ENCODE results near the gene ZNF383. TPM values are rescaled to one million over a fixed set of nuclear protein-coding genes. Genes with fewer than 3 reads are reported as not detected.

Gene ZNF383
- total and polyA plus RNA-seq, 2 donors (not counting 1 experiment from before 2014, with no cell fraction given) = 7.9 to 42.2 TPM

Other genes starting within 250 kb of the ZNF383 start
- gene ZNF420, start 139.8 kb upstream of the ZNF383 start, total RNA-seq = 17.4 and 24.9 TPM in 2 replicates
- 7.7 and 10.4 TPM in 2 replicates for gene ZNF420, start 139.8 kb upstream of the ZNF383 start, polyA plus RNA-seq
- 20.0 and 22.0 TPM in 2 replicates for gene ZNF585A, start 45.5 kb upstream of the ZNF383 start, total RNA-seq
- 12.2 and 15.2 TPM in 2 replicates for gene ZNF585A, start 45.5 kb upstream of the ZNF383 start, polyA plus RNA-seq
- gene ZNF585B, start 7.7 kb upstream of the ZNF383 start, total RNA-seq = 37.4 and 39.2 TPM in 2 replicates
- 10.1 and 13.6 TPM in 2 replicates for gene ZNF585B, start 7.7 kb upstream of the ZNF383 start, polyA plus RNA-seq
- 9.0 and 11.4 TPM in 2 replicates for gene ZNF527, start 152.9 kb downstream of the ZNF383 start, total RNA-seq
- gene ZNF527, start 152.9 kb downstream of the ZNF383 start, polyA plus RNA-seq = 4.8 and 7.7 TPM in 2 replicates
- gene ZNF569, start 249.2 kb downstream of the ZNF383 start, total RNA-seq = 11.1 and 13.9 TPM in 2 replicates
- 3.4 and 3.5 TPM in 2 replicates for gene ZNF569, start 249.2 kb downstream of the ZNF383 start, polyA plus RNA-seq

Measured in B cell (primary cell).